Measurements from ENCODE around the gene CACNB2. TPM values are rescaled to one million over a fixed set of nuclear protein-coding genes. Genes with fewer than 3 reads are reported as not detected.

CACNB2 gene
- total and polyA plus RNA-seq, 7 experiments from 2014 or later: 0.30 to 0.49 (median 0.48) TPM; not detected in 4

- H3K36me3 ChIP-seq (ENCODE audit: control insufficient read depth in 2 of 3, insufficient read depth in 3 of 3, low read length in 3 of 3): no peaks in the 10 kb centered on the region
- ATAC-seq (no peak), DNase-seq (no peak)
- no peak overlapping the region for H3K27ac Mint-ChIP-seq
- no peak overlapping the region for H3K4me3 ChIP-seq (ENCODE audit: low read length)
- ChIA-PET CTCF (no interaction called here), POLR2A (no interaction called here)
- no peaks in the 10 kb centered on the region for H3K27me3 Mint-ChIP-seq
- no peaks in the 10 kb centered on the region for H3K27me3 ChIP-seq (ENCODE audit: control insufficient read depth in 2 of 2, insufficient read depth in 2 of 2, low read length in 2 of 2)
- no peak overlapping the region for H3K4me3 Mint-ChIP-seq
- H3K27ac ChIP-seq (ENCODE audit: low read depth, low read length): no peak overlapping the region
- H3K4me1 Mint-ChIP-seq: no peaks in the 10 kb centered on the region
- H3K9me3 ChIP-seq (ENCODE audit: control insufficient read depth in 2 of 3, low read length in 3 of 3): peaks cover 0 to 12% (median 0%) of the 10 kb centered on the region in 3 experiments
- peaks cover 0 to 5% (median 0%) of the 10 kb centered on the region in 11 donors for H3K9me3 Mint-ChIP-seq
- H3K4me1 ChIP-seq (ENCODE audit: control insufficient read depth in 2 of 2, insufficient read depth in 2 of 2, low read length in 2 of 2): no peaks in the 10 kb centered on the region
- intact Hi-C loops (cut with micrococcal nuclease): no loop called here
- peaks cover 0 to 23% (median 16%) of the 10 kb centered on the region in 5 donors for H3K36me3 Mint-ChIP-seq
These were observed 430.9 kb downstream of the CACNB2 start for GRCh38 chr10:18571076-18571475.

GRCh38 chr10:18571780-18572179 lies 431.6 kb downstream of the CACNB2 start:
- Mint-ChIP-seq H3K36me3 (peaks cover 0 to 30% (median 20%) of the 10 kb centered on the region in 5 donors), H3K4me3 (no peak overlapping the region), H3K9me3 (peaks cover 0 to 5% (median 2%) of the 10 kb centered on the region in 11 donors), H3K27me3 (no peaks in the 10 kb centered on the region), H3K4me1 (no peaks in the 10 kb centered on the region), H3K27ac (no peak overlapping the region)
- ATAC-seq (no peak), DNase-seq (no peak)
- Histone ChIP-seq H3K4me3 (ENCODE audit: low read length) (no peak overlapping the region), H3K4me1 (ENCODE audit: control insufficient read depth in 2 of 2, insufficient read depth in 2 of 2, low read length in 2 of 2) (no peaks in the 10 kb centered on the region), H3K36me3 (ENCODE audit: control insufficient read depth in 2 of 3, insufficient read depth in 3 of 3, low read length in 3 of 3) (no peaks in the 10 kb centered on the region), H3K27me3 (ENCODE audit: control insufficient read depth in 2 of 2, insufficient read depth in 2 of 2, low read length in 2 of 2) (no peaks in the 10 kb centered on the region), H3K27ac (ENCODE audit: low read depth, low read length) (no peak overlapping the region), H3K9me3 (ENCODE audit: control insufficient read depth in 2 of 3, low read length in 3 of 3) (peaks cover 0 to 12% (median 0%) of the 10 kb centered on the region in 3 experiments)
- ChIA-PET POLR2A (no interaction called here), CTCF (no interaction called here)
- intact Hi-C loops (cut with micrococcal nuclease): no loop called here

GRCh38 chr10:18572959-18573561 lies 432.8 kb downstream of the CACNB2 start:
- Histone ChIP-seq H3K36me3 (ENCODE audit: control insufficient read depth in 2 of 3, insufficient read depth in 3 of 3, low read length in 3 of 3) (no peaks in the 10 kb centered on the region), H3K9me3 (ENCODE audit: control insufficient read depth in 2 of 3, low read length in 3 of 3) (peaks cover 0 to 12% (median 0%) of the 10 kb centered on the region in 3 experiments), H3K27me3 (ENCODE audit: control insufficient read depth in 2 of 2, insufficient read depth in 2 of 2, low read length in 2 of 2) (no peaks in the 10 kb centered on the region), H3K27ac (ENCODE audit: low read depth, low read length) (no peak overlapping the region), H3K4me3 (ENCODE audit: low read length) (no peak overlapping the region), H3K4me1 (ENCODE audit: control insufficient read depth in 2 of 2, insufficient read depth in 2 of 2, low read length in 2 of 2) (no peaks in the 10 kb centered on the region)
- ATAC-seq: no peak
- H3K4me1 Mint-ChIP-seq: no peaks in the 10 kb centered on the region
- no peaks in the 10 kb centered on the region for H3K27me3 Mint-ChIP-seq
- peaks cover 7 to 42% (median 32%) of the 10 kb centered on the region in 5 donors for H3K36me3 Mint-ChIP-seq
- H3K9me3 Mint-ChIP-seq: peaks cover 0 to 14% (median 5%) of the 10 kb centered on the region in 11 donors
- no peak for DNase-seq
- CTCF ChIA-PET: no interaction called here
- no peak overlapping the region for H3K4me3 Mint-ChIP-seq
- H3K27ac Mint-ChIP-seq: no peak overlapping the region
- POLR2A ChIA-PET: no interaction called here
- intact Hi-C loops (cut with micrococcal nuclease): no loop called here

GRCh38 chr10:18576586-18576985 lies 436.4 kb downstream of the CACNB2 start:
- peaks cover 0 to 10% (median 0%) of the 10 kb centered on the region in 3 experiments for H3K9me3 ChIP-seq (ENCODE audit: control insufficient read depth in 2 of 3, low read length in 3 of 3)
- DNase-seq (no peak), ATAC-seq (no peak)
- peaks cover 3 to 19% (median 8%) of the 10 kb centered on the region in 3 experiments for H3K36me3 ChIP-seq (ENCODE audit: control insufficient read depth in 2 of 3, insufficient read depth in 3 of 3, low read length in 3 of 3)
- intact Hi-C loops (cut with micrococcal nuclease): no loop called here
- H3K4me3 Mint-ChIP-seq: no peak overlapping the region
- peaks cover 0 to 5% (median 0%) of the 10 kb centered on the region in 7 donors for H3K4me1 Mint-ChIP-seq
- no peaks in the 10 kb centered on the region for H3K27me3 Mint-ChIP-seq
- no peaks in the 10 kb centered on the region for H3K4me1 ChIP-seq (ENCODE audit: control insufficient read depth in 2 of 2, insufficient read depth in 2 of 2, low read length in 2 of 2)
- no peak overlapping the region for H3K4me3 ChIP-seq (ENCODE audit: low read length)
- H3K27ac ChIP-seq (ENCODE audit: low read depth, low read length): no peak overlapping the region
- ChIA-PET CTCF (no interaction called here), POLR2A (no interaction called here)
- H3K27me3 ChIP-seq (ENCODE audit: control insufficient read depth in 2 of 2, insufficient read depth in 2 of 2, low read length in 2 of 2): no peaks in the 10 kb centered on the region
- H3K36me3 Mint-ChIP-seq: peaks cover 28 to 73% (median 61%) of the 10 kb centered on the region in 5 donors
- H3K27ac Mint-ChIP-seq: no peak overlapping the region
- peaks cover 5 to 20% (median 12%) of the 10 kb centered on the region in 11 donors for H3K9me3 Mint-ChIP-seq

- DNase-seq (no peak), ATAC-seq (no peak)
- peaks cover 0 to 1% of the 10 kb centered on the region in 2 donors for H3K4me1 ChIP-seq (ENCODE audit: control insufficient read depth in 2 of 2, insufficient read depth in 2 of 2, low read length in 2 of 2)
- no peaks in the 10 kb centered on the region for H3K27me3 ChIP-seq (ENCODE audit: control insufficient read depth in 2 of 2, insufficient read depth in 2 of 2, low read length in 2 of 2)
- H3K27ac ChIP-seq (ENCODE audit: low read depth, low read length): no peak overlapping the region
- no peaks in the 10 kb centered on the region for H3K27me3 Mint-ChIP-seq
- POLR2A ChIA-PET: no interaction called here
- no peak overlapping the region for H3K4me3 ChIP-seq (ENCODE audit: low read length)
- peaks cover 33 to 88% (median 73%) of the 10 kb centered on the region in 5 donors for H3K36me3 Mint-ChIP-seq
- H3K9me3 ChIP-seq (ENCODE audit: control insufficient read depth in 2 of 3, low read length in 3 of 3): peaks cover 0 to 4% (median 0%) of the 10 kb centered on the region in 3 experiments
- H3K36me3 ChIP-seq (ENCODE audit: control insufficient read depth in 2 of 3, insufficient read depth in 3 of 3, low read length in 3 of 3): peaks cover 3 to 23% (median 8%) of the 10 kb centered on the region in 3 experiments
- H3K4me3 Mint-ChIP-seq: no peak overlapping the region
- H3K9me3 Mint-ChIP-seq: peaks cover 5 to 20% (median 12%) of the 10 kb centered on the region in 11 donors
- H3K27ac Mint-ChIP-seq: peak overlapping the region in 1 of 9 donors; percentile 26
- intact Hi-C loops (cut with micrococcal nuclease): no loop called here
- peaks cover 1 to 20% (median 6%) of the 10 kb centered on the region in 7 donors for H3K4me1 Mint-ChIP-seq
- CTCF ChIA-PET: no interaction called here
These were observed 437.8 kb downstream of the CACNB2 start for GRCh38 chr10:18577823-18578685.

GRCh38 chr10:18582803-18583202 lies 442.6 kb downstream of the CACNB2 start:
- peaks cover 26 to 93% (median 83%) of the 10 kb centered on the region in 5 donors for H3K36me3 Mint-ChIP-seq
- peaks cover 0 to 11% (median 6%) of the 10 kb centered on the region in 11 donors for H3K9me3 Mint-ChIP-seq
- DNase-seq (no peak), ATAC-seq (no peak)
- Histone ChIP-seq H3K27ac (ENCODE audit: low read depth, low read length) (no peak overlapping the region), H3K4me3 (ENCODE audit: low read length) (no peak overlapping the region), H3K36me3 (ENCODE audit: control insufficient read depth in 2 of 3, insufficient read depth in 3 of 3, low read length in 3 of 3) (peaks cover 3 to 37% (median 8%) of the 10 kb centered on the region in 3 experiments), H3K9me3 (ENCODE audit: control insufficient read depth in 2 of 3, low read length in 3 of 3) (peaks cover 0 to 4% (median 0%) of the 10 kb centered on the region in 3 experiments), H3K27me3 (ENCODE audit: control insufficient read depth in 2 of 2, insufficient read depth in 2 of 2, low read length in 2 of 2) (no peaks in the 10 kb centered on the region), H3K4me1 (ENCODE audit: control insufficient read depth in 2 of 2, insufficient read depth in 2 of 2, low read length in 2 of 2) (peaks cover 0 to 7% of the 10 kb centered on the region in 2 donors)
- POLR2A ChIA-PET: no interaction called here
- H3K4me3 Mint-ChIP-seq: peak overlapping the region in 1 of 10 donors; percentile 65
- intact Hi-C loops (cut with micrococcal nuclease): loop anchor here (1.0 to 2.0 kb wide), 3 partner anchors 68 to 76 kb away; partner anchors contain the start of genes ARL5B (in 2 of the 2) and NSUN6 (in 1 of the 2)
- no peaks in the 10 kb centered on the region for H3K27me3 Mint-ChIP-seq
- peak overlapping the region in 2 of 9 donors; percentile 53 to 64 for H3K27ac Mint-ChIP-seq
- CTCF ChIA-PET: no interaction called here
- H3K4me1 Mint-ChIP-seq: peaks cover 7 to 29% (median 18%) of the 10 kb centered on the region in 7 donors

All from naive thymus-derived CD4-positive, alpha-beta T cell (primary cell).